OCI-LY7 (cell line): ENCODE measurements around the gene FIGN. TPM values are rescaled to one million over a fixed set of nuclear protein-coding genes. Genes with fewer than 3 reads are reported as not detected.

Experiments used
- BruUV-seq: library from RNA; stranded (reverse); fragments of 400-500 nt; replicated peaks from 2 replicates; lab custom pipeline; 2021; lab: Mats Ljungman, UMichigan
- CTCF ChIA-PET: fragments of 300-600 bp; sonication (Branson Sonifier 250); formaldehyde crosslinking; loops from one replicate; lab custom pipeline; 2022; ENCODE audit warnings: antibody characterized with exemption; ENCODE audit not compliant: unreplicated experiment; lab: Charles Lee
- POLR2A ChIA-PET: fragments of 300-600 bp; sonication (Branson Sonifier 250); formaldehyde crosslinking; loops from one replicate; lab custom pipeline; 2022; ENCODE audit warnings: antibody characterized with exemption; lab: Charles Lee
- DNase-seq: peaks from one replicate; pipeline ENCODE4 v3.0.0-alpha.2; 2015; ENCODE audit warnings: low spot score
- H2AFZ ChIP-seq: fragments of 200-600 bp; sonication (generic), shearing (Covaris generic); 2 replicates; pipeline ENCODE4 v1.6.1; 2014; ENCODE audit warnings: mild to moderate bottlenecking, antibody characterized with exemption, low read length, moderate library complexity
- H3K27ac ChIP-seq: fragments of 200-600 bp; sonication (generic); 2 replicates; pipeline ENCODE4 v1.5.1; 2014; ENCODE audit warnings: mixed run types, low read depth, mild to moderate bottlenecking, moderate library complexity, low read length, inconsistent platforms; ENCODE audit not compliant: poor library complexity, severe bottlenecking
- H3K36me3 ChIP-seq: fragments of 200-600 bp; sonication (generic); 2 replicates; pipeline ENCODE4 v1.6.1; 2014; ENCODE audit warnings: mild to moderate bottlenecking, antibody characterized with exemption, low read length, moderate library complexity, mixed read lengths; ENCODE audit not compliant: insufficient read depth
- H3K4me1 ChIP-seq: fragments of 200-600 bp; sonication (generic); 2 replicates; pipeline ENCODE4 v1.5.1; 2014; ENCODE audit warnings: mild to moderate bottlenecking, low read length; ENCODE audit not compliant: insufficient read depth, poor library complexity, severe bottlenecking
- H3K4me2 ChIP-seq: fragments of 200-600 bp; sonication (generic); 2 replicates; pipeline ENCODE4 v1.6.1; 2014; ENCODE audit warnings: mild to moderate bottlenecking, low read length
- H3K4me3 ChIP-seq: fragments of 200-600 bp; sonication (generic); 2 replicates; pipeline ENCODE4 v1.5.1; 2014; ENCODE audit warnings: mild to moderate bottlenecking, low read depth, low read length; ENCODE audit not compliant: poor library complexity, severe bottlenecking
- H3K79me2 ChIP-seq: fragments of 200-600 bp; sonication (generic); 2 replicates; pipeline ENCODE4 v1.6.1; 2016; ENCODE audit warnings: low read depth, mild to moderate bottlenecking, low read length, moderate library complexity, mixed read lengths; ENCODE audit not compliant: insufficient read depth
- H3K9me2 ChIP-seq: fragments of 200-600 bp; sonication (generic); 2 replicates; pipeline ENCODE4 v1.6.1; 2016; ENCODE audit warnings: mild to moderate bottlenecking, low read length, mixed read lengths; ENCODE audit not compliant: insufficient read depth
- H3K9me3 ChIP-seq: fragments of 200-600 bp; sonication (generic); 2 replicates; pipeline ENCODE4 v1.6.1; 2014; ENCODE audit warnings: mild to moderate bottlenecking, mixed run types, low read length, mixed read lengths
- H4K20me1 ChIP-seq: fragments of 200-600 bp; sonication (generic); 2 replicates; pipeline ENCODE4 v1.6.1; 2014; ENCODE audit warnings: mild to moderate bottlenecking, antibody characterized with exemption, low read length, moderate library complexity, mixed read lengths; ENCODE audit not compliant: insufficient read depth
- CTCF ChIP-seq: fragments of 200-600 bp; sonication (generic); conservative IDR thresholded peaks from 2 replicates; pipeline ENCODE4 v1.5.1; 2014; ENCODE audit warnings: mild to moderate bottlenecking, antibody characterized with exemption, low read length, moderate library complexity, mixed read lengths
- EZH2phosphoT487 ChIP-seq: fragments of 200-600 bp; sonication (generic); IDR thresholded peaks from 2 replicates; pipeline ENCODE4 v1.6.1; 2018; ENCODE audit warnings: low read depth, borderline replicate concordance, mild to moderate bottlenecking, mixed run types, antibody characterized with exemption, low read length, moderate library complexity, mixed read lengths
- intact Hi-C: fragments of 100-400 bp; cut with micrococcal nuclease; formaldehyde crosslinking; loops from one replicate; pipeline ENCODE4 v1.10.0; 2022; ENCODE audit not compliant: unreplicated experiment
- total RNA-seq, 2 experiments: library from RNA; depleted of rRNA in 1 of 2; stranded (reverse); fragments of >200 nt in 1 of 2; shearing (Covaris generic) in 1 of 2; gene quantifications; 2 replicates each; pipeline ENCODE4 v1.2.3, GENCODE V29; 2014 to 2022

FIGN gene
- total RNA-seq, 2 experiments from 2014 or later: not detected

GRCh38 chr2:163613266-163613731 is 122.5 kb downstream of the FIGN start:
- POLR2A ChIA-PET: no interaction called here
- BruUV-seq: no TSS peak
- Histone ChIP-seq H3K79me2 (no peaks in the 10 kb centered on the region), H4K20me1 (no peaks in the 10 kb centered on the region), H3K36me3 (no peaks in the 10 kb centered on the region), H3K9me2 (no peaks in the 10 kb centered on the region), H3K4me1 (no peaks in the 10 kb centered on the region), H3K9me3 (no peaks in the 10 kb centered on the region), H3K4me2 (no peak overlapping the region), H2AFZ (no peak overlapping the region), H3K27ac (no peak overlapping the region), H3K4me3 (no peak overlapping the region)
- intact Hi-C loops: no loop called here
- CTCF ChIA-PET: no interaction called here
- DNase-seq: no peak
- TF ChIP-seq EZH2phosphoT487 (no peak), CTCF (no peak)

GRCh38 chr2:163612332-163612731 is 123.5 kb downstream of the FIGN start:
- intact Hi-C loops: no loop called here
- DNase-seq: no peak
- H3K4me1 ChIP-seq: no peaks in the 10 kb centered on the region
- POLR2A ChIA-PET: no interaction called here
- no peaks in the 10 kb centered on the region for H3K79me2 ChIP-seq
- no peak overlapping the region for H2AFZ ChIP-seq
- H3K27ac ChIP-seq: no peak overlapping the region
- no peak overlapping the region for H3K4me3 ChIP-seq
- no peaks in the 10 kb centered on the region for H4K20me1 ChIP-seq
- CTCF ChIA-PET: no interaction called here
- no TSS peak for BruUV-seq
- H3K36me3 ChIP-seq: no peaks in the 10 kb centered on the region
- no peak overlapping the region for H3K4me2 ChIP-seq
- TF ChIP-seq CTCF (no peak), EZH2phosphoT487 (no peak)
- H3K9me3 ChIP-seq: no peaks in the 10 kb centered on the region
- no peaks in the 10 kb centered on the region for H3K9me2 ChIP-seq

- Histone ChIP-seq H3K4me2 (no peak overlapping the region), H3K4me3 (no peak overlapping the region), H3K4me1 (no peaks in the 10 kb centered on the region), H2AFZ (no peak overlapping the region), H3K9me3 (no peaks in the 10 kb centered on the region), H3K79me2 (no peaks in the 10 kb centered on the region), H3K9me2 (no peaks in the 10 kb centered on the region), H3K36me3 (no peaks in the 10 kb centered on the region), H4K20me1 (no peaks in the 10 kb centered on the region), H3K27ac (no peak overlapping the region)
- ChIA-PET CTCF (no interaction called here), POLR2A (interaction anchor here (1.1 kb wide), 1 partner anchor 12 kb away, joined by 4 read pairs; no protein-coding TSS in a partner anchor)
- BruUV-seq: no TSS peak
- intact Hi-C loops: no loop called here
- TF ChIP-seq EZH2phosphoT487 (no peak), CTCF (no peak)
- DNase-seq: no peak
Observed at GRCh38 chr2:163611557-163611906, 124.3 kb downstream of the FIGN start.
